CD14-positive monocyte (primary cell): ENCODE results near the gene LSP1. TPM values are rescaled to one million over a fixed set of nuclear protein-coding genes. Genes with fewer than 3 reads are reported as not detected.
A peak's percentile ranks its signal among the peaks of the same experiment; 100 is the strongest.

Experiments
- DNase-seq, 3 donors: peaks; one replicate each; pipeline ENCODE4 v3.0.0-alpha.2; 2011 to 2022
- H2AFZ ChIP-seq: 2 replicates; pipeline ENCODE4 v1.6.0; 2012; ENCODE audit warnings: mild to moderate bottlenecking, low read depth, low read length, inconsistent platforms; ENCODE audit not compliant: insufficient read depth, poor library complexity, severe bottlenecking
- H3K27ac ChIP-seq, 2 donors: 1 replicate in 1 of 2; 2 replicates in 1 of 2; pipeline ENCODE4 v1.5.1; 2012 to 2013; ENCODE audit warnings: low read length in 2 of 2, control low read depth in 1 of 2, inconsistent platforms in 1 of 2, low read depth in 1 of 2, mild to moderate bottlenecking in 1 of 2
- H3K27me3 ChIP-seq, 2 donors: one replicate each; pipeline versions ENCODE4 v1.6.0 to v1.6.1; 2011 to 2013; ENCODE audit warnings: low read length in 2 of 2; ENCODE audit not compliant: control insufficient read depth in 2 of 2, insufficient read depth in 2 of 2
- H3K36me3 ChIP-seq, 2 donors: replicated peaks in 1 of 2; 1 replicate in 1 of 2; 2 replicates in 1 of 2; pipeline versions ENCODE4 v1.5.1 to v1.6.1; 2012 to 2013; ENCODE audit warnings: low read length in 2 of 2, control low read depth in 1 of 2, inconsistent platforms in 1 of 2, mild to moderate bottlenecking in 1 of 2; ENCODE audit not compliant: insufficient read depth in 2 of 2, control insufficient read depth in 1 of 2
- H3K4me1 ChIP-seq, 2 donors: 1 replicate in 1 of 2; 2 replicates in 1 of 2; pipeline versions ENCODE4 v1.5.1 to v1.6.1; 2012 to 2013; ENCODE audit warnings: low read length in 2 of 2, control low read depth in 1 of 2, inconsistent platforms in 1 of 2, mild to moderate bottlenecking in 1 of 2, moderate library complexity in 1 of 2; ENCODE audit not compliant: insufficient read depth in 2 of 2, control insufficient read depth in 1 of 2
- H3K4me2 ChIP-seq: replicated peaks from 2 replicates; pipeline ENCODE3; 2012; ENCODE audit warnings: low read length, moderate library complexity, mild to moderate bottlenecking; ENCODE audit not compliant: poor library complexity, severe bottlenecking; ENCODE audit errors: extremely low read depth
- H3K4me3 ChIP-seq, 3 experiments: fragments of 200-600 bp in 1 of 3; sonication (generic) in 1 of 3; replicated peaks in 1 of 3; 1 replicate in 2 of 3; 2 replicates in 1 of 3; pipeline ENCODE4 v1.5.1; 2011 to 2013; ENCODE audit warnings: low read length in 3 of 3, mild to moderate bottlenecking in 3 of 3, control low read depth in 2 of 3, low read depth in 2 of 3, inconsistent platforms in 1 of 3, moderate library complexity in 1 of 3
- H3K79me2 ChIP-seq: 2 replicates; pipeline ENCODE4 v1.6.0; 2012; ENCODE audit warnings: mild to moderate bottlenecking, control low read depth, inconsistent platforms, low read length, moderate library complexity; ENCODE audit not compliant: insufficient read depth
- H3K9ac ChIP-seq: 2 replicates; pipeline ENCODE4 v1.6.0; 2017; ENCODE audit warnings: low read length, mild to moderate bottlenecking; ENCODE audit not compliant: insufficient read depth, poor library complexity, severe bottlenecking
- H3K9me3 ChIP-seq, 2 donors: replicated peaks in 1 of 2; 1 replicate in 1 of 2; 2 replicates in 1 of 2; pipeline versions ENCODE4 v1.5.1 to v1.6.1; 2012 to 2013; ENCODE audit warnings: low read length in 2 of 2, control low read depth in 1 of 2; ENCODE audit not compliant: control insufficient read depth in 1 of 2, insufficient read depth in 1 of 2
- H4K20me1 ChIP-seq: 2 replicates; pipeline ENCODE4 v1.6.0; 2012; ENCODE audit warnings: mild to moderate bottlenecking, low read length, control low read depth, moderate library complexity; ENCODE audit not compliant: insufficient read depth
- H3K27ac Mint-ChIP-seq, 7 donors: one replicate each; pipeline ENCODE4 v1.8.0; 2020; ENCODE audit warnings: mild to moderate bottlenecking in 7 of 7, mixed read lengths in 7 of 7, moderate library complexity in 6 of 7, inconsistent platforms in 2 of 7
- H3K27me3 Mint-ChIP-seq, 3 donors: one replicate each; pipeline ENCODE4 v1.8.0; 2021 to 2022; ENCODE audit warnings: low read depth in 3 of 3, mild to moderate bottlenecking in 3 of 3, mixed read lengths in 3 of 3, moderate library complexity in 3 of 3, inconsistent platforms in 1 of 3
- H3K36me3 Mint-ChIP-seq, 2 donors: one replicate each; pipeline ENCODE4 v1.8.0; 2020; ENCODE audit warnings: mixed read lengths in 2 of 2, inconsistent platforms in 1 of 2, mild to moderate bottlenecking in 1 of 2
- H3K4me1 Mint-ChIP-seq: one replicate; pipeline ENCODE4 v1.8.0; 2020; ENCODE audit warnings: mild to moderate bottlenecking, mixed read lengths
- H3K4me3 Mint-ChIP-seq, 2 donors: one replicate each; pipeline ENCODE4 v1.8.0; 2020; ENCODE audit warnings: mild to moderate bottlenecking in 2 of 2, mixed read lengths in 2 of 2, moderate library complexity in 1 of 2
- H3K9me3 Mint-ChIP-seq, 7 donors: one replicate each; pipeline ENCODE4 v1.8.0; 2020 to 2022; ENCODE audit warnings: mixed read lengths in 7 of 7, mild to moderate bottlenecking in 6 of 7, moderate library complexity in 6 of 7, inconsistent platforms in 2 of 7
- CTCF ChIP-seq: fragments of 200-600 bp; IDR thresholded peaks from one replicate; pipeline ENCODE4 v1.8.0; 2022; ENCODE audit warnings: antibody characterized with exemption, mild to moderate bottlenecking
- WGBS: methylation state at CpG from one replicate; pipeline ENCODE4 v1.1.5; 2013; ENCODE audit warnings: missing lambda C conversion rate; ENCODE audit not compliant: insufficient coverage; 5-methylcytosine and 5-hydroxymethylcytosine counted together
- intact Hi-C, 2 donors: fragments of 100-400 bp; cut with micrococcal nuclease; formaldehyde crosslinking; loops; one replicate each; pipeline versions ENCODE4 v1.15.0 to v1.15.1; 2023
- polyA plus RNA-seq, 3 donors: library from polyadenylated mRNA; depleted of rRNA in 1 of 3; unstranded in 2 of 3; stranded (reverse) in 1 of 3; fragments of 300-500 nt in 2 of 3; fragments of >200 nt in 1 of 3; fragmentation: Illumina TruSeq in 2 of 3; gene quantifications; 1 replicate in 2 of 3; 2 replicates in 1 of 3; pipeline ENCODE4 v1.2.3, GENCODE V29; 2012 to 2021

The LSP1 gene
- polyA plus RNA-seq, 3 donors, result 387 to 646 (median 542) TPM

DNA sequence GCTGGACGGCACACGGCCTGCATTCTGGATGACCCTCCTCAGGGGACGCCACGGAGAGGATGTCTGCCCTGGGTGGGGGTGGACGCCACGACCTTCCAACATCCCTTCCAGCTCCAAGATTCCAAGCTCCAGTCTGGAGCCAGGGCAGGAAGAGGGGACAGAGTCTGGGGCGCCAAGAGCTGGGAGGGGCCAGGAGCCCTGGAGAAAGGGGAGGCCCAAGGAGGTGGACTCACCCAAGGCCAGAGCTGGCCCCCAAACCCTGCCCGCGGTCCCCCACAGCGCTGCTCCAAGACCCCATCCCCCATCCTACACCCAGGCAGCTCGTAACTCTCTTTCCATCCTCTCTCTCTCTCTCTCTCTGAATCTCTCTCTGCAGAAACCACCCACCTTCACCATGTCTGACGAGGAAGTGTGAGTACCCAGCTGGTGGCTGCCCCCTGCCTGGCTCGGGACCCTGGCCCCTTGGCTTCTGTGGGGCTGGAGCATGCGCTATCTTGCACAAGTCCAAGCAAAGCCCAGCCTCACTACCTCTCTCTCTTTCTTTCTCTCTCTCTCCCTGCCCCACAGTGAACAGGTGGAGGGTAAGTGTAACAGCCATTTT is 69.7 kb downstream of the LSP1 start:
- Histone ChIP-seq H3K79me2 (no peaks in the 10 kb centered on the region), H3K9ac (no peak overlapping the region), H3K4me2 (no peak overlapping the region), H3K27ac (no peak overlapping the region), H3K4me3 (no peak overlapping the region), H3K36me3 (no peaks in the 10 kb centered on the region), H3K4me1 (peaks cover 0 to 10% of the 10 kb centered on the region in 2 donors), H4K20me1 (peaks cover 4% of the 10 kb centered on the region), H2AFZ (no peak overlapping the region), H3K9me3 (no peaks in the 10 kb centered on the region), H3K27me3 (no peaks in the 10 kb centered on the region)
- no peak for DNase-seq
- Mint-ChIP-seq H3K27ac (no peak overlapping the region), H3K27me3 (peaks cover 7 to 16% (median 10%) of the 10 kb centered on the region in 3 donors), H3K9me3 (peaks cover 0 to 4% (median 0%) of the 10 kb centered on the region in 7 donors), H3K4me1 (peaks cover 9% of the 10 kb centered on the region), H3K4me3 (no peak overlapping the region), H3K36me3 (no peaks in the 10 kb centered on the region)
- intact Hi-C loops, result loop anchor here in 1 of 2 donors (5.0 to 10.0 kb wide), 2 partner anchors 225 to 232 kb away; partner anchors contain the start of gene KRTAP5-6
- no peak for TF ChIP-seq CTCF
- 80% methylated on average over 12 of the region's 14 CpGs for WGBS

- Histone ChIP-seq H3K27ac (no peak overlapping the region), H3K9ac (no peak overlapping the region), H3K27me3 (no peaks in the 10 kb centered on the region), H3K36me3 (no peaks in the 10 kb centered on the region), H2AFZ (no peak overlapping the region), H3K9me3 (no peaks in the 10 kb centered on the region), H3K79me2 (no peaks in the 10 kb centered on the region), H4K20me1 (no peaks in the 10 kb centered on the region), H3K4me1 (peaks cover 0 to 10% of the 10 kb centered on the region in 2 donors), H3K4me3 (no peak overlapping the region), H3K4me2 (no peak overlapping the region)
- Mint-ChIP-seq H3K4me1 (peaks cover 9% of the 10 kb centered on the region), H3K4me3 (no peak overlapping the region), H3K27me3 (peaks cover 7 to 16% (median 10%) of the 10 kb centered on the region in 3 donors), H3K27ac (peak overlapping the region in 1 of 7 donors; percentile 58), H3K9me3 (peaks cover 0 to 4% (median 0%) of the 10 kb centered on the region in 7 donors), H3K36me3 (no peaks in the 10 kb centered on the region)
- WGBS, result 88% methylated on average over 14 of the region's 22 CpGs
- no peak for TF ChIP-seq CTCF
- intact Hi-C loops, result loop anchor here in 1 of 2 donors (5.0 to 10.0 kb wide), 2 partner anchors 226 to 231 kb away; partner anchors contain the start of gene KRTAP5-6
- no peak for DNase-seq
Measured at GRCh38 chr11:1923201-1923956, 70.5 kb downstream of the LSP1 start.
